Smooth muscle cell (in vitro differentiated cells): Measurements from ENCODE around the gene RALY. TPM values are rescaled to one million over a fixed set of nuclear protein-coding genes. Genes with fewer than 3 reads are reported as not detected.

ENCODE experiments used
- DNase-seq: peaks from one replicate; lab custom pipeline; 2025; ENCODE audit not compliant: unreplicated experiment; lab: John Stamatoyannopoulos, UW
- H2AFZ ChIP-seq: fragments of 200-600 bp; sonication (generic); 2 replicates; pipeline ENCODE4 v1.6.0; 2016; ENCODE audit warnings: antibody characterized with exemption, low read depth, mild to moderate bottlenecking
- H3F3A ChIP-seq: fragments of 200-600 bp; sonication (generic); 2 replicates; pipeline ENCODE4 v1.6.0; 2017; ENCODE audit warnings: antibody characterized with exemption, low read depth
- H3K27ac ChIP-seq: fragments of 200-600 bp; sonication (generic); 2 replicates; pipeline ENCODE4 v1.5.1; 2016; ENCODE audit warnings: low read depth, mild to moderate bottlenecking
- H3K27me3 ChIP-seq: fragments of 200-600 bp; sonication (generic); 2 replicates; pipeline ENCODE4 v1.6.1; 2016; ENCODE audit warnings: low read depth, mild to moderate bottlenecking
- H3K36me3 ChIP-seq: fragments of 200-600 bp; sonication (generic); 2 replicates; pipeline ENCODE4 v1.5.1; 2016; ENCODE audit warnings: low read depth
- H3K4me1 ChIP-seq: fragments of 200-600 bp; sonication (generic); 2 replicates; pipeline ENCODE4 v1.5.1; 2016; ENCODE audit warnings: low read depth
- H3K4me2 ChIP-seq: fragments of 200-600 bp; sonication (generic); 2 replicates; pipeline ENCODE4 v1.6.0; 2016; ENCODE audit warnings: mild to moderate bottlenecking
- H3K4me3 ChIP-seq: fragments of 200-600 bp; sonication (generic); 2 replicates; pipeline ENCODE4 v1.5.1; 2016; ENCODE audit warnings: mild to moderate bottlenecking
- H3K79me2 ChIP-seq: fragments of 200-600 bp; sonication (generic); 2 replicates; pipeline ENCODE4 v1.6.0; 2016; ENCODE audit warnings: low read depth, mild to moderate bottlenecking
- H3K9ac ChIP-seq: fragments of 200-600 bp; sonication (generic); 2 replicates; pipeline ENCODE4 v1.6.0; 2016; ENCODE audit warnings: low read depth
- H3K9me3 ChIP-seq: fragments of 200-600 bp; sonication (generic); replicated peaks from 2 replicates; pipeline ENCODE4 v1.5.1; 2016; ENCODE audit warnings: low read depth
- H4K20me1 ChIP-seq: fragments of 200-600 bp; sonication (generic); 2 replicates; pipeline ENCODE4 v1.6.0; 2016; ENCODE audit warnings: low read depth
- CTCF ChIP-seq: fragments of 200-600 bp; sonication (generic); IDR thresholded peaks from 2 replicates; pipeline ENCODE4 v1.5.1; 2017; ENCODE audit warnings: borderline replicate concordance, mild to moderate bottlenecking, antibody characterized with exemption; ENCODE audit not compliant: insufficient read depth, poor library complexity, severe bottlenecking
- WGBS: methylation state at CpG from one replicate; pipeline ENCODE4 v1.1.7; 2016; ENCODE audit warnings: low lambda C conversion rate; 5-methylcytosine and 5-hydroxymethylcytosine counted together
- polyA plus RNA-seq: library from polyadenylated mRNA; unstranded; fragments of >200 nt; fragmentation: Nextera tagmentation; extraction: Ambion mirVana; gene quantifications from 2 replicates; pipeline ENCODE4 v1.2.1, GENCODE V29; 2016
- total RNA-seq: library from RNA; depleted of rRNA; stranded (reverse); fragments of >200 nt; gene quantifications from 2 replicates; pipeline ENCODE4 v1.2.3, GENCODE V29; 2014

RALY gene
- total and polyA plus RNA-seq, 2 experiments from 2014 or later = 99.7 to 218 TPM

GRCh38 chr20:34004790-34005457 lies 11.2 kb downstream of the RALY start:
- no peak overlapping the region for H3K4me3 ChIP-seq
- H3F3A ChIP-seq = no peaks in the 10 kb centered on the region
- no peak for TF ChIP-seq CTCF
- H3K9me3 ChIP-seq = no peaks in the 10 kb centered on the region
- DNase-seq = no peak
- no peak overlapping the region for H2AFZ ChIP-seq
- peaks cover 98% of the 10 kb centered on the region for H3K79me2 ChIP-seq
- peaks cover 99% of the 10 kb centered on the region for H4K20me1 ChIP-seq
- no peaks in the 10 kb centered on the region for H3K27me3 ChIP-seq
- peaks cover 4% of the 10 kb centered on the region for H3K4me1 ChIP-seq
- no peak overlapping the region for H3K9ac ChIP-seq
- H3K36me3 ChIP-seq = no peaks in the 10 kb centered on the region
- no peak overlapping the region for H3K4me2 ChIP-seq
- 91% methylated on average over 11 of the region's 11 CpGs for WGBS
- no peak overlapping the region for H3K27ac ChIP-seq

GRCh38 chr20:34006619-34007018 lies 12.9 kb downstream of the RALY start:
- no peak for DNase-seq
- Histone ChIP-seq H2AFZ (no peak overlapping the region), H3F3A (no peaks in the 10 kb centered on the region), H3K36me3 (no peaks in the 10 kb centered on the region), H3K27me3 (no peaks in the 10 kb centered on the region), H3K4me2 (no peak overlapping the region), H3K9me3 (no peaks in the 10 kb centered on the region), H3K27ac (no peak overlapping the region), H3K9ac (no peak overlapping the region), H3K79me2 (peaks cover 98% of the 10 kb centered on the region), H3K4me1 (peaks cover 3% of the 10 kb centered on the region), H4K20me1 (peaks cover 99% of the 10 kb centered on the region), H3K4me3 (no peak overlapping the region)
- 98% methylated on average over 2 of the region's 2 CpGs for WGBS
- TF ChIP-seq CTCF = no peak

- Histone ChIP-seq H3K4me3 (no peak overlapping the region), H3K27me3 (no peaks in the 10 kb centered on the region), H3K9me3 (no peaks in the 10 kb centered on the region), H3K4me2 (no peak overlapping the region), H3K27ac (no peak overlapping the region), H3K4me1 (peaks cover 7% of the 10 kb centered on the region), H3K36me3 (no peaks in the 10 kb centered on the region), H3K9ac (no peak overlapping the region), H4K20me1 (peaks cover 99% of the 10 kb centered on the region), H2AFZ (no peak overlapping the region), H3K79me2 (peaks cover 98% of the 10 kb centered on the region), H3F3A (no peaks in the 10 kb centered on the region)
- TF ChIP-seq CTCF = no peak
- no peak for DNase-seq
- WGBS = 92% methylated on average over 1 of the region's 1 CpG
Measured at GRCh38 chr20:34008477-34008876, 14.8 kb downstream of the RALY start.

- no peak overlapping the region for H3K4me2 ChIP-seq
- H3K4me1 ChIP-seq = peaks cover 8% of the 10 kb centered on the region
- H3K27ac ChIP-seq = no peak overlapping the region
- peaks cover 100% of the 10 kb centered on the region for H3K79me2 ChIP-seq
- no peak overlapping the region for H3K9ac ChIP-seq
- H3K9me3 ChIP-seq = no peaks in the 10 kb centered on the region
- no peak for TF ChIP-seq CTCF
- H4K20me1 ChIP-seq = peaks cover 100% of the 10 kb centered on the region
- H3F3A ChIP-seq = no peaks in the 10 kb centered on the region
- no peaks in the 10 kb centered on the region for H3K36me3 ChIP-seq
- H2AFZ ChIP-seq = no peak overlapping the region
- H3K27me3 ChIP-seq = no peaks in the 10 kb centered on the region
- DNase-seq = no peak
- H3K4me3 ChIP-seq = no peak overlapping the region
- 72% methylated on average over 3 of the region's 3 CpGs for WGBS
Measured at GRCh38 chr20:34010405-34010931, 16.8 kb downstream of the RALY start.
